Endothelial cell of umbilical vein (primary cell): ENCODE measurements around the gene DEFB127. TPM values are rescaled to one million over a fixed set of nuclear protein-coding genes. Genes with fewer than 3 reads are reported as not detected.

Experiments
- BruUV-seq: library from RNA; stranded (reverse); fragments of 400-500 nt; replicated peaks from 2 replicates; lab custom pipeline; 2021; lab: Mats Ljungman, UMichigan
- CTCF ChIA-PET: fragments of 300-600, 350-600 bp; sonication (Branson Sonifier 250); formaldehyde crosslinking; loops from one replicate; lab custom pipeline; 2021; ENCODE audit warnings: antibody characterized with exemption, inconsistent platforms; lab: Charles Lee
- POLR2A ChIA-PET: fragments of 300-600, 350-600 bp; sonication (Branson Sonifier 250); formaldehyde crosslinking; loops from one replicate; lab custom pipeline; 2021; ENCODE audit warnings: antibody characterized with exemption, inconsistent platforms; lab: Charles Lee
- DNase-seq: peaks from one replicate; pipeline ENCODE4 v3.0.0-alpha.2; 2011; ENCODE audit warnings: low read depth, low spot score
- FAIRE-seq: peaks from 2 replicates; lab custom pipeline; 2011; peaks lifted over from hg19 to GRCh38; lab: Jason Lieb, UNC
- H2AFZ ChIP-seq: 2 replicates; pipeline ENCODE4 v1.6.0; 2012; ENCODE audit warnings: low read depth, low read length, control low read depth, inconsistent platforms
- H3K27ac ChIP-seq: 2 replicates; pipeline ENCODE4 v1.5.1; 2011; ENCODE audit warnings: low read depth, mild to moderate bottlenecking, control low read depth, low read length, moderate library complexity; ENCODE audit not compliant: insufficient read depth
- H3K27me3 ChIP-seq, 2 experiments: 2 replicates each; pipeline versions ENCODE4 v1.6.0 to v1.6.1; 2011; ENCODE audit warnings: low read length in 2 of 2, mixed read lengths in 1 of 2; ENCODE audit not compliant: control insufficient read depth in 2 of 2, insufficient read depth in 2 of 2
- H3K36me3 ChIP-seq, 2 experiments: 2 replicates in 1 of 2; 3 replicates in 1 of 2; pipeline ENCODE4 v1.5.1; 2011; ENCODE audit warnings: low read length in 2 of 2, mild to moderate bottlenecking in 1 of 2, moderate library complexity in 1 of 2; ENCODE audit not compliant: control insufficient read depth in 2 of 2, insufficient read depth in 2 of 2; ENCODE audit errors: extremely low read depth in 1 of 2
- H3K4me1 ChIP-seq: 3 replicates; pipeline ENCODE4 v1.5.1; 2011; ENCODE audit warnings: mild to moderate bottlenecking, low read length; ENCODE audit not compliant: control insufficient read depth, insufficient read depth; ENCODE audit errors: extremely low read depth
- H3K4me2 ChIP-seq: 2 replicates; pipeline ENCODE4 v1.6.1; 2011; ENCODE audit warnings: low read length, control low read depth, mixed read lengths; ENCODE audit not compliant: insufficient read depth
- H3K4me3 ChIP-seq, 3 experiments: fragments of 200-600 bp in 1 of 3; sonication (generic), shearing (Covaris generic) in 1 of 3; replicated peaks in 1 of 3; 2 replicates each; pipeline ENCODE4 v1.5.1; 2011 to 2016; ENCODE audit warnings: control low read depth in 3 of 3, low read length in 3 of 3, mild to moderate bottlenecking in 2 of 3, inconsistent platforms in 1 of 3, low read depth in 1 of 3, moderate library complexity in 1 of 3; ENCODE audit not compliant: insufficient read depth in 1 of 3
- H3K79me2 ChIP-seq: 2 replicates; pipeline ENCODE4 v1.6.0; 2012; ENCODE audit warnings: low read length, inconsistent platforms; ENCODE audit not compliant: control insufficient read depth, insufficient read depth
- H3K9ac ChIP-seq: replicated peaks from 2 replicates; pipeline ENCODE3; 2011; ENCODE audit warnings: low read length, control low read depth; ENCODE audit not compliant: insufficient read depth; ENCODE audit errors: extremely low read depth
- H3K9me1 ChIP-seq: replicated peaks from 3 replicates; pipeline ENCODE4 v1.6.0; 2011; ENCODE audit warnings: mild to moderate bottlenecking, low read length; ENCODE audit not compliant: control insufficient read depth, insufficient read depth; ENCODE audit errors: extremely low read depth
- H3K9me3 ChIP-seq: replicated peaks from 2 replicates; pipeline ENCODE4 v1.5.1; 2012; ENCODE audit warnings: low read length, inconsistent platforms; ENCODE audit not compliant: control insufficient read depth, insufficient read depth
- H4K20me1 ChIP-seq: replicated peaks from 2 replicates; pipeline ENCODE3; 2011; ENCODE audit warnings: mild to moderate bottlenecking, low read length; ENCODE audit not compliant: control insufficient read depth, insufficient read depth; ENCODE audit errors: extremely low read depth
- EZH2 ChIP-seq: IDR thresholded peaks from 2 replicates; pipeline ENCODE4 v1.6.1; 2012; ENCODE audit warnings: borderline replicate concordance, low read depth, mild to moderate bottlenecking, moderate library complexity, low read length, inconsistent platforms; ENCODE audit not compliant: severe bottlenecking
- FOS ChIP-seq: IDR thresholded peaks from 2 replicates; pipeline ENCODE4 v1.6.1; 2011; ENCODE audit warnings: mild to moderate bottlenecking, low read length, moderate library complexity, borderline replicate concordance; ENCODE audit not compliant: insufficient read depth
- GATA2 ChIP-seq: IDR thresholded peaks from 2 replicates; pipeline ENCODE4 v1.7.0; 2011; ENCODE audit warnings: low read depth, mild to moderate bottlenecking, moderate library complexity, mixed read lengths, low read length; ENCODE audit not compliant: insufficient read length, insufficient read depth
- MYC ChIP-seq: IDR thresholded peaks from one replicate; pipeline ENCODE4 v1.6.1; 2011; ENCODE audit warnings: mild to moderate bottlenecking, low read depth, low read length
- POLR2A ChIP-seq: IDR thresholded peaks from 2 replicates; pipeline ENCODE4 v1.6.1; 2012; ENCODE audit warnings: low read depth, mild to moderate bottlenecking, control low read depth, low read length
- dilution Hi-C: fragments of 300-500 bp; cut with MboI; formaldehyde crosslinking; loops from one replicate; pipeline ENCODE4 v1.15.0; 2019; ENCODE audit warnings: low sequenced_read_pairs; ENCODE audit not compliant: extremely low pct_ligation_motif_present
- intact Hi-C: fragments of 100-400 bp; cut with micrococcal nuclease; formaldehyde crosslinking; loops from one replicate; pipeline ENCODE4 v1.10.0; 2022
- polyA plus RNA-seq, 4 experiments: library from polyadenylated mRNA; depleted of rRNA in 3 of 4; stranded (reverse) in 3 of 4; unstranded in 1 of 4; fragments of >200 nt; gene quantifications; 2 replicates each; pipeline versions ENCODE4 v1.2.1 to v1.2.3, GENCODE V29; 2011 to 2012; ENCODE audit warnings: missing spikeins in 1 of 4
- total RNA-seq: library from RNA; stranded (reverse); gene quantifications from 2 replicates; pipeline ENCODE4 v1.2.3, GENCODE V29; 2021
- TF ChIP-seq, protein P1 (sequence below), 2 donors: IDR thresholded peaks; 1 replicate in 1 of 2; 2 replicates in 1 of 2; pipeline ENCODE4 v1.5.1; 2011; ENCODE audit warnings: low read length in 2 of 2, mild to moderate bottlenecking in 2 of 2, moderate library complexity in 2 of 2, control low read depth in 1 of 2, inconsistent platforms in 1 of 2, low read depth in 1 of 2; ENCODE audit not compliant: insufficient read depth in 1 of 2; ENCODE audit errors: extremely low read depth in 1 of 2
- TF ChIP-seq, protein P2 (sequence below): IDR thresholded peaks from 2 replicates; pipeline ENCODE4 v1.6.1; 2011; ENCODE audit not compliant: insufficient read depth, insufficient read length

Gene DEFB127
- total and polyA plus RNA-seq, 2 donors (not counting 3 experiments of a cell fraction or from before 2014, with no cell fraction given), result not detected

DNA sequence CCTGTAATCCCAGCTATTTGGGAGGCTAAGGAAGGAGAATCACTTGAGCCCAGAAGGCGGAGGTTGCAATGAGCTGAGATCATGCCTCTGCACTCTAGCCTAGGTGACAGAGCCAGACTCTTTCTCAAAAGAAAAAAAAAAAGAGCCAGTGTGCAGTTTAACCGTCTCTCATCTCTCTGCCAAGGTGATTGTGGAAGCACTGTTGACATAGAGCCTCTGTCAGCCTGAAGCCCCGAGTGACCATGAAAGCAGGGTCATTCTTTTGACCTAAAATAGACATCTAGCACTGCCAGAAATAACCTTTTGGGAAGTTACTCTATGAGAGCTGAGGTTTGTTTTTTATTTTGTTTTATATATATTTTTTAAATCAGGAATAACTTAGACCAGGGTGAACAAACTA lies 7.4 kb downstream of the DEFB127 start:
- H2AFZ ChIP-seq, result no peak overlapping the region
- TF ChIP-seq MYC, result no peak
- TF ChIP-seq, protein P1, sequence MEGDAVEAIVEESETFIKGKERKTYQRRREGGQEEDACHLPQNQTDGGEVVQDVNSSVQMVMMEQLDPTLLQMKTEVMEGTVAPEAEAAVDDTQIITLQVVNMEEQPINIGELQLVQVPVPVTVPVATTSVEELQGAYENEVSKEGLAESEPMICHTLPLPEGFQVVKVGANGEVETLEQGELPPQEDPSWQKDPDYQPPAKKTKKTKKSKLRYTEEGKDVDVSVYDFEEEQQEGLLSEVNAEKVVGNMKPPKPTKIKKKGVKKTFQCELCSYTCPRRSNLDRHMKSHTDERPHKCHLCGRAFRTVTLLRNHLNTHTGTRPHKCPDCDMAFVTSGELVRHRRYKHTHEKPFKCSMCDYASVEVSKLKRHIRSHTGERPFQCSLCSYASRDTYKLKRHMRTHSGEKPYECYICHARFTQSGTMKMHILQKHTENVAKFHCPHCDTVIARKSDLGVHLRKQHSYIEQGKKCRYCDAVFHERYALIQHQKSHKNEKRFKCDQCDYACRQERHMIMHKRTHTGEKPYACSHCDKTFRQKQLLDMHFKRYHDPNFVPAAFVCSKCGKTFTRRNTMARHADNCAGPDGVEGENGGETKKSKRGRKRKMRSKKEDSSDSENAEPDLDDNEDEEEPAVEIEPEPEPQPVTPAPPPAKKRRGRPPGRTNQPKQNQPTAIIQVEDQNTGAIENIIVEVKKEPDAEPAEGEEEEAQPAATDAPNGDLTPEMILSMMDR (IDR thresholded peaks at IDR 0.05; ENCODE audit: extremely low read depth in 1 of 2, insufficient read depth in 1 of 2, low read depth in 1 of 2, low read length in 2 of 2), result no peak
- TF ChIP-seq, protein P2, sequence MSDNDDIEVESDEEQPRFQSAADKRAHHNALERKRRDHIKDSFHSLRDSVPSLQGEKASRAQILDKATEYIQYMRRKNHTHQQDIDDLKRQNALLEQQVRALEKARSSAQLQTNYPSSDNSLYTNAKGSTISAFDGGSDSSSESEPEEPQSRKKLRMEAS, result no peak
- no peak for TF ChIP-seq FOS
- no peak for TF ChIP-seq POLR2A
- TF ChIP-seq GATA2, result no peak
- no peak for TF ChIP-seq EZH2
- H4K20me1 ChIP-seq, result no peaks in the 10 kb centered on the region
- FAIRE-seq (no peak), DNase-seq (no peak)
- no peaks in the 10 kb centered on the region for H3K4me1 ChIP-seq
- H3K4me3 ChIP-seq, result no peak overlapping the region
- no peaks in the 10 kb centered on the region for H3K36me3 ChIP-seq
- ChIA-PET POLR2A (no interaction called here), CTCF (no interaction called here)
- H3K4me2 ChIP-seq, result no peak overlapping the region
- H3K27ac ChIP-seq, result no peak overlapping the region
- BruUV-seq, result no TSS peak
- dilution Hi-C loops (no loop called here), intact Hi-C loops (no loop called here)
- H3K79me2 ChIP-seq, result no peaks in the 10 kb centered on the region
- H3K9me3 ChIP-seq, result no peaks in the 10 kb centered on the region
- H3K9me1 ChIP-seq, result no peaks in the 10 kb centered on the region
- H3K27me3 ChIP-seq, result peaks cover 2 to 7% of the 10 kb centered on the region in 2 experiments
- H3K9ac ChIP-seq, result no peak overlapping the region
